Activated T-cell treated with anti-CD3 and anti-CD28 coated beads for 1 hour (primary cell): ENCODE measurements around the gene FMN1.

Experiments used
- DNase-seq: peaks from one replicate; pipeline ENCODE4 v3.0.0-alpha.2; 2020; ENCODE audit warnings: low read depth

FMN1 gene

DNA sequence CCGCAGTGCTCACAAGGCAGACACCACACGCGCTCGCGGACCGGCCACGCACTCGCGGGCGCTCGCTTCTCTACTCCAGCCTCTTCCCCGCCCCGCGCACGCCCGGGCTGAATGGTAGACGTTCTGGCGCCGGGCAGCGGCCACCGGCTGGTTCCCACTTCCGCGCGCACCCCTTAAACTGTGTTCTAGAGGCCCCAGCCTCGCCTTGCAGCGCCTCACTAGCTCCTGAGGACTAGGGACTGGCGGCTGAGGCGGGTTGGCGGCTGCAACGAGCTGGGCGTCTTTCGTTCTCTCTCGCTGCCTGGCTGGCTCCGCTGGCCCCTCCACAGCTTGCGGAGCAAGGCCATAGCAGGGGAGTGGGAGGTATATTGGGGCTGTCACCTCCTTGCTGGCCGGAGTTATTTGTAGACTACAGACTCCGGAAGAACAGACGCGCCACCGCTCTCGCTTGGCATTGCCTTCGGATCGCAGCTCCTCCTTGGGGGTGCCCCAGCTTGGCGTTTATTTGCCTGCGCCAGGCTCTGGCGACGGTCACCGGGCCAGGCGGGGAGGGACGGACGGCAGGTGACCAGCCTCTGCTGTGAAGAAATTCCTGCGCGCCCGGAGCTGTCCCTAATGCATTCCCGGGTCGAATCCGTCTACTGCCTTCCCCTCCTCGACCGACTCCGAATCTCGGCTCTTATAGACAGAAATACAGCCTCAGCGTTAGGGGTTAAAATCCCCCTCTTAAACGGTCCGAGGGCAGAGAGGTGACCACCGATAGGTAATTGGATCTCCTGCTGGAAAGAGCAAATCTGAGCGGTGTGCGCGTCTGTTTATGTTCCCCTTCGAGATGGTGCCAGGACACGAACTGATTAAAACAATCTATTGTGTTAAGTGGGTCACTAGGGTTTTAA, 475.4 kb downstream of the FMN1 start:
- no peak for DNase-seq

DNA sequence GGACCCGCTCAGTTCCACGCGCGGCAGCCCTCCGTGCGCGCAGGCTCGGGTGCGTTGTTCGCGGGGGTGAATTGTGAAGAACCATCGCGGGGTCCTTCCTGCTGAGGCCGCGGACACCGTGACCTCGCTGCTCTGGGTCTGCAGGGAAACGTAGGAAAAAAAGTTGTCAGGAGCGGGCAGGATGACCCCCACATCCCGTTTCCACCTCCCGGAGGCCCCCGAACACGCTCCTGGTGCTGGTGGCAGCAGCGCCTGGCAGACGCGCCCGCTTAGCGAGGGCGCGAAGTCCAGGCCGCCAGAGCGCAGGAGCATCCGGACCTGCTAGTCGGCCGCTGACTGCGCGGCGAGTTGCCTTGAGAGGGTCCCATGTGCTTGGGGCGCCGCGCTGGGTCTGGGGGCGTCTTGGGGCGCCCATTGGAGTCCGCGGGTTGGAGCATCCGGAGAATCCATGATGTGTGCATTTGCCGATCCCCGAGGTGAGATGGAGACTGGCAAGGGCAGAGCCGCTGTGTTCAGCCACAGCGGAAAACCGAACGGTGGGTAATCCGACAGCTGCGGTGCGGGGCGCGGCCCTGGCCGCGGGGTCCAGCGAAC, 476.2 kb downstream of the FMN1 start:
- no peak for DNase-seq

GRCh38 chr15:32717426-32718226, 476.9 kb downstream of the FMN1 start, which contains the start of gene GREM1:
Gene GREM1, plus strand, starts transcription at chr15:32718004. Its CDS starts 12,687 bp downstream, at chr15:32730691.
- DNase-seq: no peak

DNA sequence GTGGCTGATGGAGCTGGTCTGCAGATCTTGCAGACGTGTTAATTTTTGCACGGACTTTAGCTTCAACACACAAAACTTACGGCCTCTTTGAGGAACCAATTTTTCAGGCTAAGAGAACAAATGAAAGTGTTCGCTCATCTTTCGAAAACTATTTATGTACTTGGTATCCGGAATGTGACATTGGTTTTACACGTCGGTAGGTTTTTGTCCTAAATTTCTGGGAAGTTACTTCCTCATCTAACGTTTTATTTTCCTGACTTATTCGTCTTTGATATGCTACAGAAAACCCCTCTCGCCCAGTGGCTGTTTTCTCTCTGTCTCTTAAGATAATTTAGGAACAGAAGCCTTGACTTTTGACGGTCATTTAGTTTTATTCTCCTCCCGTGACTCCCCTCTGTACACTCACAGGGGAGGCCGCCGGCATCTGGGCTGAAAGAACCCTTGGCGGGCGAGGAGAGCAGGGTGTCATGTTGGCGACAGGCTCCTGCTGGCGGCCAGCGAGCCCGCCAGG, 477.5 kb downstream of the FMN1 start:
- DNase-seq: no peak

- DNase-seq: no peak
Measured at GRCh38 chr15:32716216-32716914, 478.1 kb downstream of the FMN1 start.
